Measurements from ENCODE around the gene OPRD1.
A peak's percentile ranks its signal among the peaks of the same experiment; 100 is the strongest.

Gene OPRD1

DNA sequence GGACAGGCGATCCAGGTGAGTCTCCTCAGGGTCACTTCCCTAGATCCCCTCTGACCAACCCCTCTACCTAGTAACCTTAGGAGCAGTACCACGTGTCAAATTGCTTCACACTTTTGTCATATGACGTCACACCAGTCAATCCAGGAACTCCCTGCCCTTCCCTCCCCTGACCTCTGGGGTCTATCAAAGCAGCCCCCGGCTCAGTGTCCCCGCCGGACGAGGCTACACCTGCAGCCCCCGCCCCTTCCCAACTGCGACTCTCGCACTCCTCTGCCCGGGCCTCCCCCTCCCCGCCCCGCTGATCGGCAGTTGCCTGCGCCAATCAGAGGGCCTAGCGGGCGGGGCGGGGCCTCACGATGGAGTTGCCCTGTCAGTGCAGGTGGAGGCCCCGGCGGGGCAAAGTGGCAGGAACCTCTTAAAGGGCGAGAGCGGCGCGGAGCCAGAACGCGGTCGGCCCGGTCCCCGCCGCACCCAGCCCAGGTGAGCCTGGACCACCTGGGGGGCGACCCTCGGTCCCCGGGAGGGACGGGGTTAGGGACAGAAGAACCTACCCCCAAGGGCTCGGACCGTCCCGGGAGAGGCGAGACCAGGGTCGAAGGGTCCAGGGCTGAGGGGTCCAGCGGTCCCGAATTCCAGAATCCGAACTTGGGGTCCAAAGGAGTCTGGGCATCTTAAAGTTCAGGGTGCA is 74.9 kb downstream of the OPRD1 start (continued):
- TF ChIP-seq CTCF (tag by site-specific recombination; IDR thresholded peaks at IDR 0.05) (no peak), ZNF394 (tag by site-specific recombination; IDR thresholded peaks at IDR 0.05; ENCODE audit: borderline replicate concordance) (no peak), ZNF404 (tag by site-specific recombination; IDR thresholded peaks at IDR 0.05) (no peak), KLF16 (tag by site-specific recombination; IDR thresholded peaks at IDR 0.05) (0 out of 2 replicates have a peak, but pooled peaks have one; percentile 42), ZNF302 (tag by site-specific recombination; IDR thresholded peaks at IDR 0.05; ENCODE audit: low read depth) (no peak), ZBTB11 (tag by site-specific recombination; conservative IDR thresholded peaks at IDR 0.05; ENCODE audit: low read depth) (0 out of 2 replicates have a peak, but pooled peaks have one; percentile 15), ZNF2 (tag by site-specific recombination; IDR thresholded peaks at IDR 0.05) (no peak; the same call in 1 of the 2 replicates), BCL11B (tag by site-specific recombination; IDR thresholded peaks at IDR 0.05; ENCODE audit: low read depth) (no peak), YY2 (tag by site-specific recombination; IDR thresholded peaks at IDR 0.05) (no peak), ZNF354C (tag by site-specific recombination; IDR thresholded peaks at IDR 0.05; ENCODE audit: borderline replicate concordance, low read depth) (no peak), FEZF1 (tag by site-specific recombination; IDR thresholded peaks at IDR 0.05) (no peak), RBAK (tag by site-specific recombination; IDR thresholded peaks at IDR 0.05) (no peak), ZNF843 (tag by site-specific recombination; IDR thresholded peaks at IDR 0.05) (no peak), ZNF610 (tag by site-specific recombination; IDR thresholded peaks at IDR 0.05; ENCODE audit: borderline replicate concordance) (no peak; the same call in 1 of the 2 replicates), SCRT2 (tag by site-specific recombination; IDR thresholded peaks at IDR 0.05) (no peak), ZNF624 (tag by site-specific recombination; IDR thresholded peaks at IDR 0.05) (no peak)
- TF ChIP-seq, protein P1, sequence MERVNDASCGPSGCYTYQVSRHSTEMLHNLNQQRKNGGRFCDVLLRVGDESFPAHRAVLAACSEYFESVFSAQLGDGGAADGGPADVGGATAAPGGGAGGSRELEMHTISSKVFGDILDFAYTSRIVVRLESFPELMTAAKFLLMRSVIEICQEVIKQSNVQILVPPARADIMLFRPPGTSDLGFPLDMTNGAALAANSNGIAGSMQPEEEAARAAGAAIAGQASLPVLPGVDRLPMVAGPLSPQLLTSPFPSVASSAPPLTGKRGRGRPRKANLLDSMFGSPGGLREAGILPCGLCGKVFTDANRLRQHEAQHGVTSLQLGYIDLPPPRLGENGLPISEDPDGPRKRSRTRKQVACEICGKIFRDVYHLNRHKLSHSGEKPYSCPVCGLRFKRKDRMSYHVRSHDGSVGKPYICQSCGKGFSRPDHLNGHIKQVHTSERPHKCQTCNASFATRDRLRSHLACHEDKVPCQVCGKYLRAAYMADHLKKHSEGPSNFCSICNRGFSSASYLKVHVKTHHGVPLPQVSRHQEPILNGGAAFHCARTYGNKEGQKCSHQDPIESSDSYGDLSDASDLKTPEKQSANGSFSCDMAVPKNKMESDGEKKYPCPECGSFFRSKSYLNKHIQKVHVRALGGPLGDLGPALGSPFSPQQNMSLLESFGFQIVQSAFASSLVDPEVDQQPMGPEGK (tag by site-specific recombination; IDR thresholded peaks at IDR 0.05) = peak; percentile 89
- TF ChIP-seq, protein P2, sequence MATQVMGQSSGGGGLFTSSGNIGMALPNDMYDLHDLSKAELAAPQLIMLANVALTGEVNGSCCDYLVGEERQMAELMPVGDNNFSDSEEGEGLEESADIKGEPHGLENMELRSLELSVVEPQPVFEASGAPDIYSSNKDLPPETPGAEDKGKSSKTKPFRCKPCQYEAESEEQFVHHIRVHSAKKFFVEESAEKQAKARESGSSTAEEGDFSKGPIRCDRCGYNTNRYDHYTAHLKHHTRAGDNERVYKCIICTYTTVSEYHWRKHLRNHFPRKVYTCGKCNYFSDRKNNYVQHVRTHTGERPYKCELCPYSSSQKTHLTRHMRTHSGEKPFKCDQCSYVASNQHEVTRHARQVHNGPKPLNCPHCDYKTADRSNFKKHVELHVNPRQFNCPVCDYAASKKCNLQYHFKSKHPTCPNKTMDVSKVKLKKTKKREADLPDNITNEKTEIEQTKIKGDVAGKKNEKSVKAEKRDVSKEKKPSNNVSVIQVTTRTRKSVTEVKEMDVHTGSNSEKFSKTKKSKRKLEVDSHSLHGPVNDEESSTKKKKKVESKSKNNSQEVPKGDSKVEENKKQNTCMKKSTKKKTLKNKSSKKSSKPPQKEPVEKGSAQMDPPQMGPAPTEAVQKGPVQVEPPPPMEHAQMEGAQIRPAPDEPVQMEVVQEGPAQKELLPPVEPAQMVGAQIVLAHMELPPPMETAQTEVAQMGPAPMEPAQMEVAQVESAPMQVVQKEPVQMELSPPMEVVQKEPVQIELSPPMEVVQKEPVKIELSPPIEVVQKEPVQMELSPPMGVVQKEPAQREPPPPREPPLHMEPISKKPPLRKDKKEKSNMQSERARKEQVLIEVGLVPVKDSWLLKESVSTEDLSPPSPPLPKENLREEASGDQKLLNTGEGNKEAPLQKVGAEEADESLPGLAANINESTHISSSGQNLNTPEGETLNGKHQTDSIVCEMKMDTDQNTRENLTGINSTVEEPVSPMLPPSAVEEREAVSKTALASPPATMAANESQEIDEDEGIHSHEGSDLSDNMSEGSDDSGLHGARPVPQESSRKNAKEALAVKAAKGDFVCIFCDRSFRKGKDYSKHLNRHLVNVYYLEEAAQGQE (tag by site-specific recombination; IDR thresholded peaks at IDR 0.05) = no peak
- TF ChIP-seq, protein P3, sequence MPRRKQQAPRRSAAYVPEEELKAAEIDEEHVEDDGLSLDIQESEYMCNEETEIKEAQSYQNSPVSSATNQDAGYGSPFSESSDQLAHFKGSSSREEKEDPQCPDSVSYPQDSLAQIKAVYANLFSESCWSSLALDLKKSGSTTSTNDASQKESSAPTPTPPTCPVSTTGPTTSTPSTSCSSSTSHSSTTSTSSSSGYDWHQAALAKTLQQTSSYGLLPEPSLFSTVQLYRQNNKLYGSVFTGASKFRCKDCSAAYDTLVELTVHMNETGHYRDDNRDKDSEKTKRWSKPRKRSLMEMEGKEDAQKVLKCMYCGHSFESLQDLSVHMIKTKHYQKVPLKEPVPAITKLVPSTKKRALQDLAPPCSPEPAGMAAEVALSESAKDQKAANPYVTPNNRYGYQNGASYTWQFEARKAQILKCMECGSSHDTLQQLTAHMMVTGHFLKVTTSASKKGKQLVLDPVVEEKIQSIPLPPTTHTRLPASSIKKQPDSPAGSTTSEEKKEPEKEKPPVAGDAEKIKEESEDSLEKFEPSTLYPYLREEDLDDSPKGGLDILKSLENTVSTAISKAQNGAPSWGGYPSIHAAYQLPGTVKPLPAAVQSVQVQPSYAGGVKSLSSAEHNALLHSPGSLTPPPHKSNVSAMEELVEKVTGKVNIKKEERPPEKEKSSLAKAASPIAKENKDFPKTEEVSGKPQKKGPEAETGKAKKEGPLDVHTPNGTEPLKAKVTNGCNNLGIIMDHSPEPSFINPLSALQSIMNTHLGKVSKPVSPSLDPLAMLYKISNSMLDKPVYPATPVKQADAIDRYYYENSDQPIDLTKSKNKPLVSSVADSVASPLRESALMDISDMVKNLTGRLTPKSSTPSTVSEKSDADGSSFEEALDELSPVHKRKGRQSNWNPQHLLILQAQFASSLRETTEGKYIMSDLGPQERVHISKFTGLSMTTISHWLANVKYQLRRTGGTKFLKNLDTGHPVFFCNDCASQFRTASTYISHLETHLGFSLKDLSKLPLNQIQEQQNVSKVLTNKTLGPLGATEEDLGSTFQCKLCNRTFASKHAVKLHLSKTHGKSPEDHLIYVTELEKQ (tag by site-specific recombination; IDR thresholded peaks at IDR 0.05; ENCODE audit: borderline replicate concordance) = no peak

Data from HEK293 (cell line).